Measurements from ENCODE around the gene ZBTB14.

ZBTB14 gene

DNA sequence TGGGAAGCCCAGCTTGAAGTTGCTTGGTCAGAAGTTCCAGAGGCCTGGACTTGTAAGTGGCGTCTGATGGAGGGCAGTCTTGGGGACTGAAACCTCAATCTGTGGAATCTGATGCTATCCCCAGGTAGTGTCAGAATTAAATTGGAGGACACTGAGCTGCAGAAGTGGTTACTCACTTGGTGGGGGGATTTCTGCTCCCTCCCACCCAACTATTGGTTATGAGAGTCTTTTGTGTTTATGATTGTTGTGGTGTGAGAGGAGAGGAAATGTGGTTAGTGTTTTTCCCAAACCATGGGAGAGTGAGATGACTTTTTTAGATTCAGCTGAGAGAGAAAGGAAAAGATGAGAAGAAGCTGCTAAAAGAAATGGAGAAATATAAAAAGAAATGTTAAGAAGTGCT lies 12.8 kb downstream of the ZBTB14 start:
- H3K27me3 ChIP-seq (ENCODE audit: insufficient read depth, low read length, poor library complexity, severe bottlenecking), result no peaks in the 10 kb centered on the region
- H3K9me2 ChIP-seq (replicated peaks; ENCODE audit: low read depth, low read length), result no peaks in the 10 kb centered on the region
- H3K9me3 ChIP-seq (ENCODE audit: insufficient read depth, low read depth, low read length), result no peaks in the 10 kb centered on the region
- H3K4me1 ChIP-seq (ENCODE audit: insufficient read depth, low read length, poor library complexity, severe bottlenecking), result no peaks in the 10 kb centered on the region
- no peak overlapping the region for H2AFZ ChIP-seq (ENCODE audit: low read length)
- no peak overlapping the region for H3K4me3 ChIP-seq (ENCODE audit: low read length, poor library complexity, severe bottlenecking)
- H4K20me1 ChIP-seq (ENCODE audit: insufficient read depth, low read length, poor library complexity, severe bottlenecking), result no peaks in the 10 kb centered on the region
- H3F3A ChIP-seq (ENCODE audit: low read depth), result no peaks in the 10 kb centered on the region
- H3K36me3 ChIP-seq (ENCODE audit: insufficient read depth, low read length), result no peaks in the 10 kb centered on the region
- no peaks in the 10 kb centered on the region for H3K79me2 ChIP-seq (ENCODE audit: insufficient read depth, low read length)
- no peak overlapping the region for H3K9ac ChIP-seq (ENCODE audit: low read depth, low read length, poor library complexity, severe bottlenecking)
- TF ChIP-seq, protein P1, sequence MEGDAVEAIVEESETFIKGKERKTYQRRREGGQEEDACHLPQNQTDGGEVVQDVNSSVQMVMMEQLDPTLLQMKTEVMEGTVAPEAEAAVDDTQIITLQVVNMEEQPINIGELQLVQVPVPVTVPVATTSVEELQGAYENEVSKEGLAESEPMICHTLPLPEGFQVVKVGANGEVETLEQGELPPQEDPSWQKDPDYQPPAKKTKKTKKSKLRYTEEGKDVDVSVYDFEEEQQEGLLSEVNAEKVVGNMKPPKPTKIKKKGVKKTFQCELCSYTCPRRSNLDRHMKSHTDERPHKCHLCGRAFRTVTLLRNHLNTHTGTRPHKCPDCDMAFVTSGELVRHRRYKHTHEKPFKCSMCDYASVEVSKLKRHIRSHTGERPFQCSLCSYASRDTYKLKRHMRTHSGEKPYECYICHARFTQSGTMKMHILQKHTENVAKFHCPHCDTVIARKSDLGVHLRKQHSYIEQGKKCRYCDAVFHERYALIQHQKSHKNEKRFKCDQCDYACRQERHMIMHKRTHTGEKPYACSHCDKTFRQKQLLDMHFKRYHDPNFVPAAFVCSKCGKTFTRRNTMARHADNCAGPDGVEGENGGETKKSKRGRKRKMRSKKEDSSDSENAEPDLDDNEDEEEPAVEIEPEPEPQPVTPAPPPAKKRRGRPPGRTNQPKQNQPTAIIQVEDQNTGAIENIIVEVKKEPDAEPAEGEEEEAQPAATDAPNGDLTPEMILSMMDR (conservative IDR thresholded peaks at IDR 0.05; ENCODE audit: low read length), result no peak
- no peak for TF ChIP-seq EZH2phosphoT487 (IDR thresholded peaks at IDR 0.05; ENCODE audit: borderline replicate concordance)
- H3K4me2 ChIP-seq (ENCODE audit: low read depth, low read length, poor library complexity, severe bottlenecking), result no peak overlapping the region

GRCh38 chr18:5276947-5277346 lies 18.6 kb downstream of the ZBTB14 start:
- Histone ChIP-seq H3K4me1 (ENCODE audit: insufficient read depth, low read length, poor library complexity, severe bottlenecking) (no peaks in the 10 kb centered on the region), H3K9me3 (ENCODE audit: insufficient read depth, low read depth, low read length) (no peaks in the 10 kb centered on the region), H3K4me3 (ENCODE audit: low read length, poor library complexity, severe bottlenecking) (no peak overlapping the region), H3K27me3 (ENCODE audit: insufficient read depth, low read length, poor library complexity, severe bottlenecking) (no peaks in the 10 kb centered on the region), H3K4me2 (ENCODE audit: low read depth, low read length, poor library complexity, severe bottlenecking) (no peak overlapping the region), H3K9me2 (replicated peaks; ENCODE audit: low read depth, low read length) (no peaks in the 10 kb centered on the region), H4K20me1 (ENCODE audit: insufficient read depth, low read length, poor library complexity, severe bottlenecking) (no peaks in the 10 kb centered on the region), H3K9ac (ENCODE audit: low read depth, low read length, poor library complexity, severe bottlenecking) (no peak overlapping the region), H2AFZ (ENCODE audit: low read length) (no peak overlapping the region), H3K36me3 (ENCODE audit: insufficient read depth, low read length) (no peaks in the 10 kb centered on the region), H3K79me2 (ENCODE audit: insufficient read depth, low read length) (no peaks in the 10 kb centered on the region), H3F3A (ENCODE audit: low read depth) (no peaks in the 10 kb centered on the region)
- TF ChIP-seq, protein P1 (conservative IDR thresholded peaks at IDR 0.05; ENCODE audit: low read length), result no peak
- TF ChIP-seq EZH2phosphoT487 (IDR thresholded peaks at IDR 0.05; ENCODE audit: borderline replicate concordance), result no peak

DNA sequence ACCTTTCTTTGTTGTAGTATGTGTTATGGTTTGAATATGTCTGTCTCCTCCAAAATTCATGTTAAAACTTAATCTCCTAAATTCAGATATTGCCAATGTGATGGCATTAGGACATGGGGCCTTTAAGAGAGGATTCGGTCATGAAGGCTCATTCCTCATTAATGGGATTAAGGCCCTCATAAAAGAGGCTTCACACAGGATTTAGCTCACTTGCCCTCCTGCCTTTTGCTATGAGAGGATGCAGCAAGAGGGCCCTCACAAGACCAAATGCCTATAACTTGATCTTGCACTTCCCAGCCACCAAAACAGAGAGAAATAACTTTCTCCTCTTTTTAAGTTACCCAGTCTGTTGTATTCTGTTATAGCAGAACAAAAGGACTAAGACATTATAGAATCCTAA lies 19.7 kb downstream of the ZBTB14 start:
- no peaks in the 10 kb centered on the region for H3K9me3 ChIP-seq (ENCODE audit: insufficient read depth, low read depth, low read length)
- no peaks in the 10 kb centered on the region for H3F3A ChIP-seq (ENCODE audit: low read depth)
- no peaks in the 10 kb centered on the region for H3K4me1 ChIP-seq (ENCODE audit: insufficient read depth, low read length, poor library complexity, severe bottlenecking)
- TF ChIP-seq, protein P1 (conservative IDR thresholded peaks at IDR 0.05; ENCODE audit: low read length), result no peak
- TF ChIP-seq EZH2phosphoT487 (IDR thresholded peaks at IDR 0.05; ENCODE audit: borderline replicate concordance), result no peak
- H2AFZ ChIP-seq (ENCODE audit: low read length), result no peak overlapping the region
- no peak overlapping the region for H3K4me3 ChIP-seq (ENCODE audit: low read length, poor library complexity, severe bottlenecking)
- no peaks in the 10 kb centered on the region for H3K27me3 ChIP-seq (ENCODE audit: insufficient read depth, low read length, poor library complexity, severe bottlenecking)
- no peaks in the 10 kb centered on the region for H4K20me1 ChIP-seq (ENCODE audit: insufficient read depth, low read length, poor library complexity, severe bottlenecking)
- no peak overlapping the region for H3K9ac ChIP-seq (ENCODE audit: low read depth, low read length, poor library complexity, severe bottlenecking)
- H3K79me2 ChIP-seq (ENCODE audit: insufficient read depth, low read length), result no peaks in the 10 kb centered on the region
- no peaks in the 10 kb centered on the region for H3K9me2 ChIP-seq (replicated peaks; ENCODE audit: low read depth, low read length)
- no peaks in the 10 kb centered on the region for H3K36me3 ChIP-seq (ENCODE audit: insufficient read depth, low read length)
- H3K4me2 ChIP-seq (ENCODE audit: low read depth, low read length, poor library complexity, severe bottlenecking), result no peak overlapping the region

Data from Loucy (cell line).